ENCODE results near the gene HS1BP3.

Gene HS1BP3

DNA sequence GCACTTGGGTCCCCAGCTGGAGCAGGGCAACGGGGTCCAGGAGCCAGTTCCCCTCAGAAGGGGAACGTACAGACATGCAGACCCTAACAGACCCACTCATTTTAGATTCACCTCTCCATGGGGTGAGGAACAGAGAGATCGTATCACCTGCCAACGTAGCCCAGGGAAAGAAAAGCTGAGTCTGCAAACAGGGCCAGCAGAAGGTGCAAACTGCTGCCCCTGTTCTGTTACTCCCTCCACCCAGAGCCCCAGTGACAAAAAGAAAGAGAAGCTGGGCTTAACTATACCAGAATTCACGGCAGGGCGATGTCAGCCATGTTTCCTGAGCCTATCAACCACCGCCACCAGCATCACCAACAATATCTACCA, 817 bp upstream of the HS1BP3 start:
- Histone ChIP-seq H2BK5ac (ENCODE audit: low read depth, low read length, poor library complexity) (no peak overlapping the region), H3K18ac (ENCODE audit: low read length) (no peak overlapping the region), H3K27me3 (ENCODE audit: insufficient read depth, low read length) (no peaks in the 10 kb centered on the region), H3K23ac (ENCODE audit: low read length) (no peak overlapping the region), H3K4ac (ENCODE audit: low read depth, low read length) (no peak overlapping the region), H3K79me2 (ENCODE audit: control insufficient read depth, insufficient read depth, low read length, poor library complexity) (peaks cover 5% of the 10 kb centered on the region), H3K27ac (ENCODE audit: low read depth, low read length) (no peak overlapping the region), H3K4me1 (ENCODE audit: control insufficient read depth in 1 of 2, insufficient read depth in 2 of 2, low read length in 2 of 2) (peaks cover 10 to 19% of the 10 kb centered on the region in 2 experiments), H2BK120ac (ENCODE audit: insufficient read depth, low read length, poor library complexity) (peak overlapping the region; percentile 48), H2AK5ac (ENCODE audit: low read length) (peak overlapping the region; percentile 6), H3K9ac (ENCODE audit: low read length) (no peak overlapping the region), H3K4me3 (ENCODE audit: low read depth, low read length) (no peak overlapping the region), H4K8ac (ENCODE audit: low read depth, low read length) (peak overlapping the region; percentile 89), H2BK12ac (ENCODE audit: low read length) (peak overlapping the region; percentile 4), H3K9me3 (ENCODE audit: insufficient read depth, low read depth, low read length) (peaks cover 3% of the 10 kb centered on the region), H3K36me3 (ENCODE audit: control insufficient read depth in 1 of 2, insufficient read depth in 2 of 2, low read length in 2 of 2) (no peaks in the 10 kb centered on the region), H4K91ac (ENCODE audit: low read depth, low read length) (peak overlapping the region; percentile 60), H4K12ac (ENCODE audit: low read depth, low read length) (peak overlapping the region; percentile 78), H3K79me1 (ENCODE audit: low read length) (peaks cover 12% of the 10 kb centered on the region), H3K4me2 (ENCODE audit: low read length) (peak overlapping the region; percentile 88), H3K14ac (ENCODE audit: low read length) (peak overlapping the region; percentile 25), H2AFZ (ENCODE audit: insufficient read depth, low read length, poor library complexity) (peak overlapping the region; percentile 53)
- DNase-seq: no peak
- no CpG with 5 or more reads among the region's 7 CpGs for WGBS (ENCODE audit: extremely low coverage, insufficient coverage, insufficient read length)

- Histone ChIP-seq H3K79me2 (ENCODE audit: control insufficient read depth, insufficient read depth, low read length, poor library complexity) (peaks cover 5% of the 10 kb centered on the region), H4K12ac (ENCODE audit: low read depth, low read length) (peak overlapping the region; percentile 88), H3K4ac (ENCODE audit: low read depth, low read length) (peak overlapping the region; percentile 87), H2AFZ (ENCODE audit: insufficient read depth, low read length, poor library complexity) (peak overlapping the region; percentile 98), H3K27me3 (ENCODE audit: insufficient read depth, low read length) (no peaks in the 10 kb centered on the region), H2AK5ac (ENCODE audit: low read length) (peak overlapping the region; percentile 42), H3K14ac (ENCODE audit: low read length) (peak overlapping the region; percentile 93), H3K4me3 (ENCODE audit: low read depth, low read length) (peak overlapping the region; percentile 87), H3K18ac (ENCODE audit: low read length) (peak overlapping the region; percentile 95), H3K4me1 (ENCODE audit: control insufficient read depth in 1 of 2, insufficient read depth in 2 of 2, low read length in 2 of 2) (peaks cover 6 to 14% of the 10 kb centered on the region in 2 experiments), H4K91ac (ENCODE audit: low read depth, low read length) (peak overlapping the region; percentile 95), H3K23ac (ENCODE audit: low read length) (no peak overlapping the region), H3K79me1 (ENCODE audit: low read length) (peaks cover 12% of the 10 kb centered on the region), H2BK5ac (ENCODE audit: low read depth, low read length, poor library complexity) (peak overlapping the region; percentile 82), H2BK12ac (ENCODE audit: low read length) (peak overlapping the region; percentile 50), H2BK120ac (ENCODE audit: insufficient read depth, low read length, poor library complexity) (peak overlapping the region; percentile 93), H3K4me2 (ENCODE audit: low read length) (peak overlapping the region; percentile 79), H4K8ac (ENCODE audit: low read depth, low read length) (peak overlapping the region; percentile 91), H3K9ac (ENCODE audit: low read length) (peak overlapping the region; percentile 84), H3K9me3 (ENCODE audit: insufficient read depth, low read depth, low read length) (peaks cover 3% of the 10 kb centered on the region), H3K36me3 (ENCODE audit: control insufficient read depth in 1 of 2, insufficient read depth in 2 of 2, low read length in 2 of 2) (peaks cover 1 to 2% of the 10 kb centered on the region in 2 experiments), H3K27ac (ENCODE audit: low read depth, low read length) (peak overlapping the region; percentile 33)
- WGBS (ENCODE audit: extremely low coverage, insufficient coverage, insufficient read length): no CpG with 5 or more reads among the region's 19 CpGs
- DNase-seq: peak in 1 of 2 donors; percentile 21
Measured at GRCh38 chr2:20650393-20650876, 463 bp downstream of the HS1BP3 start.

GRCh38 chr2:20649976-20650375, 922 bp downstream of the HS1BP3 start:
- Histone ChIP-seq H3K79me1 (ENCODE audit: low read length) (peaks cover 12% of the 10 kb centered on the region), H3K4ac (ENCODE audit: low read depth, low read length) (no peak overlapping the region), H3K4me1 (ENCODE audit: control insufficient read depth in 1 of 2, insufficient read depth in 2 of 2, low read length in 2 of 2) (peaks cover 6 to 14% of the 10 kb centered on the region in 2 experiments), H4K12ac (ENCODE audit: low read depth, low read length) (peak overlapping the region; percentile 88), H3K79me2 (ENCODE audit: control insufficient read depth, insufficient read depth, low read length, poor library complexity) (peaks cover 5% of the 10 kb centered on the region), H2BK5ac (ENCODE audit: low read depth, low read length, poor library complexity) (no peak overlapping the region), H3K14ac (ENCODE audit: low read length) (no peak overlapping the region), H3K4me3 (ENCODE audit: low read depth, low read length) (peak overlapping the region; percentile 87), H2BK120ac (ENCODE audit: insufficient read depth, low read length, poor library complexity) (no peak overlapping the region), H3K36me3 (ENCODE audit: control insufficient read depth in 1 of 2, insufficient read depth in 2 of 2, low read length in 2 of 2) (peaks cover 5 to 6% of the 10 kb centered on the region in 2 experiments), H4K91ac (ENCODE audit: low read depth, low read length) (peak overlapping the region; percentile 95), H3K9ac (ENCODE audit: low read length) (no peak overlapping the region), H3K18ac (ENCODE audit: low read length) (peak overlapping the region; percentile 95), H4K8ac (ENCODE audit: low read depth, low read length) (no peak overlapping the region), H2BK12ac (ENCODE audit: low read length) (no peak overlapping the region), H3K23ac (ENCODE audit: low read length) (no peak overlapping the region), H2AK5ac (ENCODE audit: low read length) (peak overlapping the region; percentile 42), H3K27ac (ENCODE audit: low read depth, low read length) (no peak overlapping the region), H3K27me3 (ENCODE audit: insufficient read depth, low read length) (no peaks in the 10 kb centered on the region), H2AFZ (ENCODE audit: insufficient read depth, low read length, poor library complexity) (no peak overlapping the region), H3K4me2 (ENCODE audit: low read length) (peak overlapping the region; percentile 79), H3K9me3 (ENCODE audit: insufficient read depth, low read depth, low read length) (peaks cover 3% of the 10 kb centered on the region)
- WGBS (ENCODE audit: extremely low coverage, insufficient coverage, insufficient read length): no CpG with 5 or more reads among the region's 7 CpGs
- DNase-seq: peak in 1 of 2 donors; percentile 55

- Histone ChIP-seq H2BK5ac (ENCODE audit: low read depth, low read length, poor library complexity) (no peak overlapping the region), H4K8ac (ENCODE audit: low read depth, low read length) (no peak overlapping the region), H3K18ac (ENCODE audit: low read length) (no peak overlapping the region), H2BK12ac (ENCODE audit: low read length) (no peak overlapping the region), H3K9ac (ENCODE audit: low read length) (no peak overlapping the region), H2BK120ac (ENCODE audit: insufficient read depth, low read length, poor library complexity) (no peak overlapping the region), H2AK5ac (ENCODE audit: low read length) (no peak overlapping the region), H3K14ac (ENCODE audit: low read length) (no peak overlapping the region), H4K12ac (ENCODE audit: low read depth, low read length) (no peak overlapping the region), H3K27ac (ENCODE audit: low read depth, low read length) (no peak overlapping the region), H3K27me3 (ENCODE audit: insufficient read depth, low read length) (no peaks in the 10 kb centered on the region), H3K9me3 (ENCODE audit: insufficient read depth, low read depth, low read length) (peaks cover 3% of the 10 kb centered on the region), H2AFZ (ENCODE audit: insufficient read depth, low read length, poor library complexity) (no peak overlapping the region), H3K79me1 (ENCODE audit: low read length) (peaks cover 12% of the 10 kb centered on the region), H3K79me2 (ENCODE audit: control insufficient read depth, insufficient read depth, low read length, poor library complexity) (peaks cover 5% of the 10 kb centered on the region), H3K4me2 (ENCODE audit: low read length) (no peak overlapping the region), H3K36me3 (ENCODE audit: control insufficient read depth in 1 of 2, insufficient read depth in 2 of 2, low read length in 2 of 2) (peaks cover 9% of the 10 kb centered on the region in 2 experiments), H3K4me3 (ENCODE audit: low read depth, low read length) (no peak overlapping the region), H4K91ac (ENCODE audit: low read depth, low read length) (no peak overlapping the region), H3K4me1 (ENCODE audit: control insufficient read depth in 1 of 2, insufficient read depth in 2 of 2, low read length in 2 of 2) (peaks cover 6 to 14% of the 10 kb centered on the region in 2 experiments), H3K23ac (ENCODE audit: low read length) (no peak overlapping the region), H3K4ac (ENCODE audit: low read depth, low read length) (no peak overlapping the region)
- DNase-seq: peak; percentile 18 to 40
- no CpG with 5 or more reads among the region's 11 CpGs for WGBS (ENCODE audit: extremely low coverage, insufficient coverage, insufficient read length)
Measured at GRCh38 chr2:20649576-20649975, 1.3 kb downstream of the HS1BP3 start.
